TTC549 (cell line): ENCODE results near the gene UNC5C.

Experiments
- FAIRE-seq: peaks from 2 replicates; lab custom pipeline; 2012; peaks lifted over from hg19 to GRCh38; lab: Jason Lieb, UNC

The UNC5C gene

DNA sequence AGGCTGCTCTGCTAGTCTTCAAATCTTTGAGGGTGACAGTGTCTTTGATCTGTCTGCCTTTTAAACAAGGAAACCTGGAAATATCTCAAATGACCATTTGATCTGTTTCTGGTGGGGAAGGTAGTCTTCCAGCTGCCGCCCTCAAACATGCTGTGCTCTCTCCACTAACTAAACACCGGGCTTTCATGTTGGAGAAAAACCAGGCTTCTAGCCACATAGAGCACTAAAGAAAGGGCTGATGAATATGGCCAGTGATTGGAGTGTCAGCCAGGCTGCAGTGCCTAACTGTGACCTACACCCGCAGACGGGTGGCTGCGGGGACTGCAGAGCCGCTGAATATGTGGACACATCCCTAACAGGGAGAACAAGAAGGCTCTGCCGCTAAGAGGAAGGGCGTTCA lies 85.9 kb downstream of the UNC5C start:
- no peak for FAIRE-seq

DNA sequence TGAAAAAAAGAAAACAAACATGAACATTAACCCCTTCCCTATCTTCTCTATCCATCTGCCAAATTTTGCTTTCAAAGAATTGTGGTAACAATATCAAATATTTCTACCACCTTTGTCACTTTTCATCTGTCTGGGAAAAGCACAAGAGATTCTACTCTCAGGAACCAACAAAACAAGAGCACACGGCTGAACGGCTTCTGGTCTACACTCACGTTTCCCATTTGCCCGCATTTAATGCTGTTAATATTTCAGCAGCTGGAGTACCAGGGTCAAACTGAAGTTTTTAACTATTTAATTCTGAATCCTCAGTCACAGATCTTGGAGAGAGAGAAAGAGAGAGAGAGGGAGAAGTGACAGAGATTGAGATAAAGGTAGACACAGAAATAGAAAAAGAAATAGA lies 91.4 kb downstream of the UNC5C start:
- no peak for FAIRE-seq

DNA sequence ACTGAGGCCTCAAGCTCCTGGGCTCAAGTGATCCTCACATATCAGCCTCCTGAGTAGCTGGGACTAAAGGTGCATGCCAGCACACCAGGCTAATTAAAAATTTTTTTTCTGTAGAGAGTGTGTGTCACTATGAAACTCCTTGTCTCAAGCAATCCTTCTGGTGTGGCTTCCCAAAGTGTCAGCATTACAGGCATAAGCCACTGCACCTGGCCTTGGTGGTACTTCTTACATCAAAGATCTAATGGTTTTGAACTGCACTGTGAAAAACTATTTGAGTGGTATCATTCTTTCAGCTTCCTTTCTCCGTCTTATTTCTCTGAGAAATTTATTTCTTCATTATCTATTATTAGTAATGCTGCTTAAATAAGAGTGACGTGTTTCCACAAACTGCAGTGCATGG lies 98.5 kb downstream of the UNC5C start:
- no peak for FAIRE-seq

DNA sequence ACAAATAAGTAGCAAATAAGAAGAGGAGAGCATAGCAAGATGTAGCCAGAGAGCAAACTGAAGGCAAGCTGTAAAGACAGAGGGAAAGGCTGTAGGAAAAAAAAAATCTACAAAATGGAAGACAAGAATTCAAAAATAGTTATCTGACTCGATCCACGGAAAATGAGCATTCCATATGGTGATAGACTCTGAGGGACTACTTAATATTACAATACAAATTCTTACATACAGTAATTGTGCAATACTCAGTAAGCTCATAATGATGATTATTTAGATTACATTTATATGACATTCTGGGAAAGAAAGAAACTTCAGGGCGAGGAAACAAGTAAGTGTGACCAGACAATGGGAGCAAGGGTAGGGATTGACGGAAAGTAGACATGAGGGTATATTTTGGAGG lies 102.6 kb downstream of the UNC5C start:
- no peak for FAIRE-seq

DNA sequence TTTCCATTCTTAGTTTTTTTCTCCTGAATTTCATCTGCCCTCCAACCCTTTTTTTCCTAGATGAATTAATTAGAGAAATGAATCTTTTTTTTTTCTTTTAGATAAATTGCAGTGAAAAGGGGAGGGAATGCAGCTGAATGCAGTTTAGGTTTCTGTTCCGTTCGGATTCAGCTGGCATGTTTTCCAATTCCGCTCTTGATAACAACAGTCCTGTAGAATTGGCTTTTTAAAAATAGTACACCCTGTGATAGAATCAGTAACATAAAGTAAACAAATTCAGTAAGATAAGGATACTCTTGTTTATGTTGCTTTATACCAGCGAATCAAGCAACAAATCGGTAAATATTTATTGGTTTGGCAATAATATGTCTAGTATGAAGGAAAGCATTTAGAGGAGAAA lies 103.5 kb downstream of the UNC5C start:
- no peak for FAIRE-seq

DNA sequence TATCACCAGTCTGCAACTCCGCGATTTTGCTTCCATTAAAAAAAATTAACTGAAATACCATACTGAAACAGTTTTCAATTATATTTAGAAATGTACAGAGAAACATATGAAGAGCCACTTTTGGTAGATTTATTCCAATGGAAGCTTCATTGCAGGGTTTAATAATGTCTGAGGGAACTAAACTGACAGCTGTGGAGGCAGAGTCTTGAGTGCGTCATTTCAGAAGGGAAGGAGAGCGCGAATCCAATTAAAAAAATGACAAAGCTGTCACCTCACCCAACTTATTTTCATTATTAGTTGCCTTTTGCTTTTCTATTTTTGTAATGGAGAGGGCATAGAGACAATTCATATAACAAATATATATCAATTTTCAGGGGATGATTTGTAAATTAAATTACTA lies 104.0 kb downstream of the UNC5C start:
- FAIRE-seq = no peak

DNA sequence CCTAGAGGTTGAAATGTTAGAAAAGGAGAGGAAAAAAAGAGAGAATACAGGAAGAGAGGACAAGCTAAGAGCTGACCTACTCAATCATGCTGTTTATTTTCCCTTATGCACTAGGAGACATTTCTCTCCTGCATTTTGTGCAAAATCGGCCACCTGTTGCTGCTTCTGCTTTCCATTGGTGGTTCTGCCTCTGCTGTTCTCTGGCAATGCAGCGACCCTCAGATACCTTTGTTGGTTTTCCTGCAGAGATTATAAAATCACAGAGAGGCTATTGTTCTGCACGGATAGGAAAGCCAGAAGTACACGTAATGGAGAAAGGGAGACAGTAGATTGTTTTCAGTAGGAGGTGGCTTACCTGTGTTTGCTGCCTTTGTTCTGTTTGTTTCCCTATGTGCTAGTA lies 108.9 kb downstream of the UNC5C start:
- no peak for FAIRE-seq

DNA sequence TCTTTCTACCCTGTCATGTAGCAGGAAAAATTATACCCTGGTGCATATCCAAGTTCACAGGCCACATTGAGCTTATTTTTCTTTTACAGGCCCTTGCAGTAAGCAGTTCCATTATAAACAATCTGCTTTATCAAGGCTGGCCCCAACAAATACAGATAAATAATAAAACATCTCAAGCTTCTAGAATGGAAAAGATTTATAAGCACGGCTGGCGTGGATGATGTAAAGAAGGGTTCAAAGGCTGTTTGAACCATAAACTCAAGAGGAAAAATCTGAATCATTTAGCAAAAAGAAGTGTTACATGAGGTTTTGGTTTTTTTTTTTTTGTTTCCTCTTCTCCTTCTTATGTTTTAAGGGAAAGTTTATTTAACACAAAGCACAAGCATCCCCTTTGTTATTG lies 109.7 kb downstream of the UNC5C start:
- no peak for FAIRE-seq

DNA sequence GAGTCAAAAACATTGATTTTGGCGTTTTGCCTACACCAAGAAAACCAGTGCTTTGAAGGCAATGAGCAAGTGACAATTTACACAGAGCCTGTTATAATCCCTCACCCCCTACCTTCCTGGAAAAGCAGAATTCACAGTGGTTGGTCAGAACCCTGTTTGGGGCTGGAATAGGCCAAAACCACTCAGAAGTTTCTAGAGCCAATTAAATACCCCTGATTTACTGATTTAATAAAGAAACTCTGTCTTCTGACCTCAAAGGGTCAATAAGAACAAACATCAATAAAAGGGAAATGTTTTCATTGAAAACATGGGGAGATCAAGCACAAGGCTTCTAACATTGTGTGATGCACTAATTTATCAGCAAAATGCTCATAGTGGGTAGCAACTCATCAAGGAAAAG lies 116.3 kb downstream of the UNC5C start:
- no peak for FAIRE-seq

DNA sequence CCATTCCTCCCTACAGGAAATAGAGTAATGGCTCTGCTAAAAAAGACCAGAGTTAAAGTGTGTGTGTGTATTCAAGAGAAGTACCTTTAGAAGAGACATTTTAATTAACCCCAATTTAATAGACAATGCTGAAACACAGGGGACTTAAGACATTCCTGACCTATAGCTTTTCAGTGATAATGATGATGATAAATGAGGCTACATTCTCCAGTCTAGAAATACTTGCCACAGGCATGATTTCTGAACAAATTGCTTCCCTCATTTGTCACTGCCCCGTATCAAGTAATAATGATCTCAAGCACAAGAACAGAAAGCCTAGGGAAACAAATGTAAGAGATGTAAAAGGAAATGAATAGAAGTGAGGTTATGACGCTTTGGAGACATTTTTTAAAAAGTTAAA lies 117.1 kb downstream of the UNC5C start:
- no peak for FAIRE-seq

DNA sequence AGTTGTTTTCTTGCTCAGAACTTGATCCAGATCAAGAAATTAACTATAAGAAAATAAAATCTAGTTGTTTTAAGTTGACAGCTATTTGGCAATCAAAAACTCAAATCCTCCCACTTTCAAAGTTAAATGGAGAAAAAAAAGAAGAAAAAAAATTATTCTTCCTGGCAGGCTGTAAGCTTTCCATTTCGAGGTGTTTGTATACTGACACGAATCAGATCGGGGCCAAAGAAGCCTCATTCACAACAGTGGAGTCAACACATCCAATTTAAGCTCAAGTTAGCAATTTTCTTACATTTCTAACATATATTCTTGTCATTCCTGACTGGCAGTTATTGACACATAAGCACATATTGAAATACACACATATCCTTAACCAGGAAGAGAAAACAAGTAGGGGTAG lies 119.4 kb downstream of the UNC5C start:
- FAIRE-seq = no peak

DNA sequence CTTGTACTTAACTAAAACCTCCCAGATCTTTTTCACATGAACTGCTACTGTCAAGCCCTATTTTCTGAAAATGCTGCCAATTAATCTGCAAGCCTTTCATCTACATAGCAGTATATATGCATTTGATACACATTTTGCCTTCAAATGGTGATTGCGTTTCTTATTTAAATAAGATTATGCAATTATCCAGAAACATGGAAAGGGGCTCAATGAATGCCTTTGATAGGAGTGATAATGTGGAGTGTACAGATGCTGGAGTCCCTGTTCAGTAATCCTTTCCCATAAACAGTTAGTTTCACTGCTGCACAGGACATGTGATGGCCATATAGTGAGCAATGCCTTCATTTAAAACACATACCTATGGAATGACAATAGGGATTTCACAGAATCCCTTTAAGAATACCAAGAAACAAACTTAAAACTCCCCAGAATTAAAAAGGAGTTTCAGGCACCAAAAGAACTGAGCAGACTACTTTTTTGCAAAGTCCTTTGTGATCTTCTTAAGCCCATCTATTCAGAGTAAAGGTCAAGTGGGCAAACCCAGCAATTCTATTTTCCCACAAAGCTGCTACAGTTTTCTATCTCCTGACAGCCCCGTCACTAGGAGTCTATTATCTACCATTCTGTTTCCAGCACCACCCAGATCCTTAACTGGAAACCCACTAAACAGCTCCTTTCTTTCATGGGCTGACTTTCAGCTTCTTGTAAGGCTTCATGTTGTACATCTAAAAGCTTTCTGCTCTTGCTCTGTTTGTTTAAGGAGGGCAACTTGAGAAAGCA lies 120.3 kb downstream of the UNC5C start:
- FAIRE-seq = no peak

DNA sequence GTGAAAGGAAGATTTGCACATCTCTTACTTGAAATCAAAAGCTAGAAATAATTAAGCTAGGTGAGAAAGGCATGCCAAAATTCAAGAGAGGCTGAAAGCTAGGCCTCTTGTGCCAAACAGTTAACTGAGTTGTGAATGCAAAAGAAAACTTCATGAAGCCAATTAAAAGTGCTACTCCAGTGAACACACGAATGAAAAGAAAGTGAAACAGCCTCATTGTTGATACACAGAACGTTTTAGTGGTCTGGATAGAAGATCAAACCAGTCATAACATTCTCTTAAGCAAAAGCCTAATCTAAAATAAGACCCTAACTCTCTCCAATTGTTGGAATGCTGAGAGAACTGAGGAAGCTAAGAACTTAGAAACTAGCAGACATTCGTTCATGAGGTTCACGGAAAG lies 122.3 kb downstream of the UNC5C start:
- FAIRE-seq = no peak

DNA sequence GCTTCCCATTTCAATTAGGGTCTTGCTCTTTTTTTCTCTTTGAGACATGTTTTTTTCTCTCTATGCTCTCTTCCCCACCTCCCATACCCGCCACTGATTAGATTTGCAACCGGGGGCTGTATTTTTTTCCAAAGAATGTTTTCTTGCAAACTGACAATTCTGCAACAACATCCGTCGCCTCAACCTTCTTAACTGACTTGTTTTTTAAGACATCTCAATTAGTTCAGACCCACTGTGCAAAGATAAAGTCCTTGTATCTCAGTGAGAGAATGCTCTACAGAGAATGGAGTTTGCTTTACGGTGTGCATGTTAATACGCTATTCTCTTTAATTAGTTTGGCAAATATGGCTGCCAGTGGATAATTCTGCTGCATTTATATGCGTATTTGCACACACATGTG lies 126.3 kb downstream of the UNC5C start:
- FAIRE-seq = no peak

DNA sequence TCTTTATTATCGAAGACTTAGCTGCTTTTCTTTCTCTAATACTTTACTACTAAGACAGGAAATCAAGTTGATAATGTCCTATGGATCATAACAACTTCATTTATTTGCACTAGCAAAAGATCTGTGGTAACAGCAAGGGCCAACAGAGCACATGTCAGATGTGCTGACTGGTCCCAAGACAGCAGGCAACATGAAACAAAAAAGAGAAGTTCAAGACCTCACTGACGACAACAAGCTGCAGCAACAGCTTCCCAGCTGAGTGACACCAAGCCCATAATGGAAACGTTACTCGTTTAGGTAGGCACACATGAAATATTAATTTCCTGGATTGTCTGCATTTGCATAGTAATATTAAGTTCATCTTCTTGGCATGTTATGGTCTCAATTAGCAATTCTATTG lies 126.9 kb downstream of the UNC5C start:
- FAIRE-seq = no peak

DNA sequence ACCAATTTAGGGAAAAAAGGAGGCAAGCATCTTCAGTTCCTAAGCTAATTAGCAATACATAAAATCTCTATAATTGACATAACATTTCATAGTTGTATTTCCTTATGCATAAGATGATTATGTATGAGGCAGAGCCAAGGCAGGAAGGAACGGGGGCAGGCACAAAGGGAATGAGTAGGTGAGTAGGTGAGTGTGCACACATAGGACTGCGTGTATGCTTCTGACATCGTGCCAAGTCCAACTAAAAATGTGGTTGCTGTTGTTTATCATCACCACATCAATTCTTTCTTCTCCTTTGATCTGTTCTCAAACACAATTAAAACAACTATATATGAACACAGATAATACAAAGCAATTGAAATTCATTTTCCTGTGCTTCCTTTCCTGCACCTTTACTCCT lies 131.2 kb downstream of the UNC5C start:
- FAIRE-seq = no peak

DNA sequence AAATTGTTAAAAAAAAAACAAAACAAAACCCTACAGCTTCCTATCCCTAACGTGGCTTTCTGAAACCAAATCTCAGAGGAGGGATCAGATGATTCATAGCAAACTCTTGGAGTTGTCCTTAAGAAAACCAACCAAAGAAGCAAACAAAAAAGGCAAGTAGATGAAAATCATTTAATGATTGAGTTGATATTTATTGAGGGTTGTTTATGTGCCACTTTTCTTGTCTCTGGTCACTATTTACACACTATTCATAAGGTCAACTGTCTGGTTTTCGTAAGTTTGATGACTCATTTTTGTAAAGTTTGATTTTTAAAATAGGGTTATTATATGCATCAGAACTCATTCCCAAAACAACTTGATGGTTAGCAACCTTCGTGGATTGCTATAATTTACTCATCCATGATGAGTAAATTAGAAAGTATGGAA lies 133.4 kb downstream of the UNC5C start:
- no peak for FAIRE-seq

DNA sequence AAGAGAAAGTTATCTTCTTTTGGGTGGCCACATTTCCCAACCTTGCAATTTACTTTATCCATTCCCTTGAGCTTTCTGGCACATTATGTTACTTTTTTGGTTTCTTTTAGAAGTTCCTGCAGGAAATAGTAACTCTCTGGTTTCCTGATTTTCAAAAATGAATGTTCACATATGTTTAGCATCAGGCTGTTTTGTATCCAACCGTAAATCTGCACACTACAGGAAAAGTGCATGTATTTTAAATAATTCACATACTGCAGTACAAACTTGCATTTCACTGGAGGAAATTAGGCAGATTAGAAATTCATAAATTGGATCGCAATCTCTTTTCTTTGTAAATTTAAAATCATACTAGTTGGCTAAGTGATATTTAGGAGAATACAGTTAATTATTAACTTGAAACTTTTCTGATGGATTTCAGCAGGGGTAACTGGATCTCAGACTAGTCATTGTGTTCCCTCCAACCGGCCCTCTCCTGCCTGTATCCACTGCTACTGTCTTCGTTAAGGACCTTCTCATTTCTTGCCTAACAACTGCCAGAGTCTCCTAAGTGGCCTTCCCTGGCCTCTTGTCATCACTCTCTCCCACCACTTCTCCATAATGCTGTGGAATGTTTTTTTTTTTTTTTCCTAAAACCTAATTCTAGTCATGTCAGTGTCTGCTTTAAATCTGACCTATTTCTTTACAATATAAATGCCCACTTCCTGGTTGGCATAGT lies 137.2 kb downstream of the UNC5C start:
- no peak for FAIRE-seq

DNA sequence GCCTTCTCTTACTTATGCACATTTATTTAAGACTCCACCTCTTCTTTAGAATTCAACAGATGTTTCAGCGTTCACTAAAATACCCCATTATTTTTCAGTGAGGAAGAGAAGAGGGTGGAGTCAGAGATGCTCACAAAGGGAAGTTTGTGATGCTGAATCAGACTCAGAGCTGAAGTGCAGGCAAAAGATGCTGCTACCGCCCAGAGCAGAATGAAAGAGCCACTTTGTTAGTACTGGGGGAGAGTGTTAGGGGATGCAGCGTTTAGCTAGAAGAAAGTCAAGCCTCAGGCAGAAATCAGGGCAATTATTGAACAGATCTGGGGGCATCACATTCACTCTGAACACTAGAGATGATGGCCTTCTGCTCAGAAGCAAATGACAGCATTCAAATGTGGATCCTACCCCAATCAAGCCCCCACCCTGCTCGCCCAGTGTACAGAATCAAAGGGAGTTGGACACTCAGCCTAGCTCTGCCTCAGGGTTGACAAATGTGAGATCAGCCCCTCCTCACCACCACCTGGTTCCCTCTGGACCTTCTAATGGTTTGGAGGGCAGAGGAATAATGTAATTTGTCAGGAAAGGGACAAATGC lies 138.3 kb downstream of the UNC5C start:
- no peak for FAIRE-seq

DNA sequence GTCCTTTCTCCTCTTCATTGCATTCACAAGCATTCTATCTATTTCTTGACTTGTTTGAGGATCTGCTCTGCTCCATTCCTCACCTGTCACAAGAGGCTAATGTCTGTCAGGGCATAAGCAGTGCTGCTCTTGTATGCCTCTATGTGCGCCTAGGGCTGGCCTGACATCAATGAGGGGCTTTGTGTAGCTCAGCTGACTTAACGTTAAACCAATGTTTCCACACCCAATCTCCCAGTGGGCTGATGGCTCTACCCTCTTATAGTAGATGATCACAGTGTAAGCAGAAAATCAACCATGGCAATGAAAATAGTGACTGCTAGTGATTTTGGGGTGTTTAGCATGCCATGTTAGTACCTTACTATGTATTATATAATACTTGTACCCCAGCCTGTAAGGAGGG lies 139.0 kb downstream of the UNC5C start:
- no peak for FAIRE-seq

DNA sequence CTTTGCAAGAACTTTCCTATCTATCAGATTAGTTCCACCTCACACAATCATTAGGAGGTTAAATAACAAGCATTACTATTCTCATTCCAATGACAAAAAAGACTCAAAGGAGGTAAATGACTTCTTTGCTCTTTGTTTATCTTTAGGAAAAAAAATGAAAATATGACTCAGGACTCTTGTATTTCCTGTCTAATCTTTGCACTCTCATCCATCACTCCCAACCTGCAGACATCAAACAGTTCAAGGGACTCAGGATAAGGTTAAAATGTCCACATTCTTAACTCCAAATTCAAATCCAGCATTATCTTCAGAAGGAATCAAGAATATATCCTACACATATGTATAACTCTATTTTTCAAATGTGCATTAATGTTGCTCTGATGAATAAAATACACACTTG lies 139.6 kb downstream of the UNC5C start:
- no peak for FAIRE-seq

DNA sequence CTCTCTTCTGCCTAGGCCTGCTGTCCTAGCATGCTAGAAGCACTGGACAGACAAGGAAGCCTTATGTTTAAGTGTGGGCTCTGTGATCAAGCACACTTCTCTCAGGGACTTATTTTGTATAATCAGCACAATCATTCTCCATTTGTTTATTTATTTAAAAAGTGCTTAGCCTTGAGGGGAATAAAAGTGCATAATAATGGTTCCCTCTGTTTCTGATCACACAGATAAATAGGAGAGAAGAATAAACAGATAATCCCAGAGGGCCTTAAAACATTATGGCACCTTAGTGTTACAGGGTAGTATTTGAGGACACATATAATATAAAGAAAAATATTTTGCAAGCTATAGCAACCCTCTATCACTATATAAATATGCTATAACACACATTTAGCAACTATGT lies 146.5 kb downstream of the UNC5C start:
- no peak for FAIRE-seq

DNA sequence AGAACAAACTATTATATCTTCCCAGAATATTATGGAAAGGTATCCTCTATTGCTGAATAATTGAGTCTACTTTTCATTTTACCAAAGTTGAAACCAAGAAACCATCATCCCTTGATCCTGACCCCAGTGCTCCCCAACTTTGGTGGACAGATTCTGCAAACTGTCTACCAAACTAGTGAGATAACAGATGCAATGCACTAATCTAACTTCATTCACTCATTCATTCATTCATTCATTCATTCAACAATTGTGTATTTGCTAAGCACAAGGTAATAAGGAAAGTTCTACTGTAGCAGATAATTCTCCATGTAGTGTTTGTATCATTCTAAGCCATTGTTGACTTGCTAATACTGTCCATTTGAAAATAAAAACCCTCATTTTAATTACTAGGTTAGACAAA lies 150.6 kb downstream of the UNC5C start:
- no peak for FAIRE-seq
